GM12878 (cell line): ENCODE data around the gene PTPRN2. TPM values are rescaled to one million over a fixed set of nuclear protein-coding genes. Genes with fewer than 3 reads are reported as not detected.

Experiments
- ATAC-seq: fragments of 200-7000 bp; cut with Tn5 transposase; 3 replicates; pipeline ENCODE4 v1.9.1; 2020; ENCODE audit warnings: mild to moderate bottlenecking, moderate library complexity
- BruUV-seq: library from RNA; stranded (reverse); fragments of 400-500 nt; replicated peaks from 2 replicates; lab custom pipeline; 2021; lab: Mats Ljungman, UMichigan
- CTCF ChIA-PET: fragments of 300-600 bp; sonication (Branson Sonifier 250); formaldehyde crosslinking; extraction: SDS; loops from one replicate; lab custom pipeline; 2021; ENCODE audit warnings: inconsistent platforms; lab: Yijun Ruan, JAX
- POLR2A ChIA-PET: fragments of 350-600 bp; formaldehyde crosslinking; extraction: SDS; loops from one replicate; lab custom pipeline; 2021; ENCODE audit warnings: inconsistent platforms; lab: Charles Lee
- RAD21 ChIA-PET: fragments of 300-600 bp; sonication (Branson Sonifier 250); formaldehyde crosslinking; loops from one replicate; lab custom pipeline; 2023; ENCODE audit warnings: antibody characterized with exemption; ENCODE audit not compliant: unreplicated experiment; lab: Charles Lee
- SMC1A ChIA-PET: fragments of 300-600 bp; sonication (Branson Sonifier 250); formaldehyde crosslinking; loops from one replicate; lab custom pipeline; 2023; ENCODE audit not compliant: unreplicated experiment, uncharacterized antibody; lab: Charles Lee
- DNase-seq: peaks from one replicate; pipeline ENCODE4 v3.0.0-alpha.2; 2011; ENCODE audit warnings: low read depth, low spot score
- FAIRE-seq: peaks from 3 replicates; lab custom pipeline; 2011; peaks lifted over from hg19 to GRCh38; lab: Jason Lieb, UNC
- H2AFZ ChIP-seq: 2 replicates; pipeline ENCODE4 v1.6.0; 2011; ENCODE audit warnings: low read depth, low read length, control low read depth; ENCODE audit not compliant: control insufficient read depth
- H3K27ac ChIP-seq: 2 replicates; pipeline ENCODE4 v1.5.1; 2011; ENCODE audit warnings: control low read depth; ENCODE audit not compliant: control insufficient read depth, insufficient read depth
- H3K27me3 ChIP-seq, 2 experiments: replicated peaks in 1 of 2; 2 replicates each; pipeline versions ENCODE4 v1.6.0 to v1.6.1; 2011; ENCODE audit warnings: low read length in 1 of 2; ENCODE audit not compliant: control insufficient read depth in 2 of 2, insufficient read depth in 2 of 2
- H3K36me3 ChIP-seq, 2 experiments: 2 replicates each; pipeline ENCODE4 v1.5.1; 2011; ENCODE audit warnings: low read length in 1 of 2; ENCODE audit not compliant: control insufficient read depth in 2 of 2, insufficient read depth in 2 of 2
- H3K4me1 ChIP-seq: 2 replicates; pipeline ENCODE4 v1.6.1; 2011; ENCODE audit warnings: mild to moderate bottlenecking, low read length, moderate library complexity, mixed read lengths; ENCODE audit not compliant: control insufficient read depth, insufficient read depth
- H3K4me2 ChIP-seq: 2 replicates; pipeline ENCODE4 v1.6.0; 2011; ENCODE audit warnings: control low read depth; ENCODE audit not compliant: control insufficient read depth, insufficient read depth
- H3K4me3 ChIP-seq: fragments of 200-600 bp; sonication (generic); 2 replicates; pipeline ENCODE4 v1.5.1; 2016
- H3K79me2 ChIP-seq: 2 replicates; pipeline ENCODE4 v1.6.0; 2011; ENCODE audit warnings: low read length; ENCODE audit not compliant: control insufficient read depth, insufficient read depth
- H3K9ac ChIP-seq: 2 replicates; pipeline ENCODE4 v1.8.0; 2011; ENCODE audit warnings: low read length, control low read depth, mixed read lengths; ENCODE audit not compliant: control insufficient read depth, insufficient read depth
- H3K9me3 ChIP-seq: replicated peaks from 3 replicates; pipeline ENCODE4 v1.5.1; 2011; ENCODE audit warnings: mild to moderate bottlenecking, low read length; ENCODE audit not compliant: control insufficient read depth, insufficient read depth
- H4K20me1 ChIP-seq: 2 replicates; pipeline ENCODE4 v1.6.0; 2011; ENCODE audit not compliant: control insufficient read depth, insufficient read depth
- FOS ChIP-seq: IDR thresholded peaks from 3 replicates; pipeline ENCODE4 v1.6.1; 2011; ENCODE audit warnings: borderline replicate concordance; ENCODE audit not compliant: insufficient read length; ENCODE audit errors: extremely low read depth
- MXI1 ChIP-seq: fragments of 150-350 bp; IDR thresholded peaks from 2 replicates; pipeline ENCODE4 v1.6.1; 2011; ENCODE audit warnings: low read depth, mild to moderate bottlenecking, inconsistent platforms, low read length, improper control_type of control experiment
- REST ChIP-seq: IDR thresholded peaks from 2 replicates; pipeline ENCODE4 v1.6.1; 2012; ENCODE audit warnings: mild to moderate bottlenecking, low read depth, low read length
- SMAD5 ChIP-seq: IDR thresholded peaks from 2 replicates; pipeline ENCODE4 v1.6.1; 2016; ENCODE audit warnings: antibody characterized with exemption, low read depth
- SRF ChIP-seq, 2 experiments: IDR thresholded peaks; 2 replicates each; pipeline ENCODE4 v1.6.1; 2011; ENCODE audit warnings: low read depth in 2 of 2, low read length in 2 of 2, mild to moderate bottlenecking in 1 of 2, moderate library complexity in 1 of 2
- ZNF687 ChIP-seq: fragments of 450-650 bp; IDR thresholded peaks from 2 replicates; pipeline ENCODE4 v1.6.1; 2017; ENCODE audit warnings: mild to moderate bottlenecking, moderate library complexity
- WGBS: methylation state at CpG from one replicate; pipeline ENCODE4 v1.1.6; 2016; ENCODE audit warnings: low lambda C conversion rate; ENCODE audit not compliant: insufficient replicate concordance, insufficient coverage; ENCODE audit errors: missing lambda C conversion rate; 5-methylcytosine and 5-hydroxymethylcytosine counted together
- in situ Hi-C: fragments of 300-500 bp; cut with MboI; formaldehyde crosslinking; loops from 9 replicates; pipeline ENCODE4 v1.14.3; 2018; ENCODE audit warnings: mixed read lengths
- intact Hi-C: fragments of 100-400 bp; cut with micrococcal nuclease; formaldehyde crosslinking; loops from one replicate; pipeline ENCODE4 v1.14.2; 2022; ENCODE audit not compliant: unreplicated experiment
- polyA plus RNA-seq, 11 experiments: library from polyadenylated mRNA; depleted of rRNA in 4 of 11; unstranded in 6 of 11; stranded (reverse) in 5 of 11; fragments of >200 nt; fragmentation: Nextera tagmentation in 4 of 11; fragmentation: Illumina TruSeq in 1 of 11; extraction: Ambion mirVana in 4 of 11; extraction: Trizol in 1 of 11; gene quantifications; 1 replicate in 1 of 11; 2 replicates in 10 of 11; pipeline versions ENCODE4 v1.2.1 to v1.2.3, GENCODE V29; 2011 to 2016; ENCODE audit warnings: inconsistent platforms in 2 of 11, missing spikeins in 2 of 11, low read depth in 1 of 11
- total RNA-seq, 4 experiments: library from RNA; depleted of rRNA in 3 of 4; stranded (reverse); fragments of >200 nt in 3 of 4; fragmentation: Illumina TruSeq in 1 of 4; extraction: Trizol in 1 of 4; gene quantifications; 2 replicates each; pipeline versions ENCODE4 v1.2.1 to v1.2.3, GENCODE V29; 2013 to 2021

PTPRN2 gene
- total and polyA plus RNA-seq, 10 of the 15 experiments (the other 5 are each of a cell fraction or from before 2014, with no cell fraction given) = 5.4 TPM; not detected in 9

DNA sequence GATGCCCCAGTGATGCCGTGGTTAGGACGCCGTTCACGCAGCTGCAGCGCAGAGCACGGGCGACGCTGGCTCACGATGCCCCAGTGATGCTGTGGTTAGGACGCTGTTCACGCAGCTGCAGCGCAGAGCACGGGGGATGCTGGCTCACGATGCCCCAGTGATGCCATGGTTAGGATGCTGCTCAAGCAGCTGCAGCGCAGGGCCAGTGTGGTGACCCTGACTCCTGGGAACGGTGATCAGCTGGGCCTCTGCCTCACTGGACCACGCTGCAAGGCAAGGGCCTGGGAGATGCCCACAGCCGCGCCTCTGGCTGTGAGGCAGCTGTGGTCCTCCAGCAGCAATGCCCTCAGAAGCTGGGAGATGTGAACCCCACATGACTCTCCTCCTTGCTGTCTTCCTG is 970.2 kb downstream of the PTPRN2 start (continued):
- no peak for TF ChIP-seq ZNF687

DNA sequence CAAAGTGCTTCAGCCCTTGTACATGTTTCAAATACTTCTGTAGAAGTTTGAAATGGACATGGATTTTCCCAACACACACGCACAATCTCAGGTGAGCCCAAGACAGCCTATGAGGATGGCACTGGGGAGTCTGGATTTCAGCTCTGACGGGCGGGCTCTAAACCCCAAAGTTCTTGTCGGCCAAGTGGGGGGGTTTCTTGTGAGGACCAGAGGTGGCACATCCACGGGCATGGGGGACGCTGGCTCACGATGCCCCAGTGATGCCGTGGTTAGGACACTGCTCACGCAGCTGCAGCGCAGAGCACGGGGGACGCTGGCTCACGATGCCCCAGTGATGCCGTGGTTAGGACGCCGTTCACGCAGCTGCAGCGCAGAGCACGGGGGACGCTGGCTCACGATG is 970.7 kb downstream of the PTPRN2 start:
- POLR2A ChIA-PET = no interaction called here

More for the DNA sequence above, 970.7 kb downstream of the PTPRN2 start:
- TF ChIP-seq SMAD5 (no peak), SRF (IDR thresholded peaks at IDR 0.05; ENCODE audit: low read depth in 2 of 2, low read length in 2 of 2) (no peak), FOS (no peak), REST (no peak), MXI1 (no peak)
- no peak overlapping the region for H3K4me2 ChIP-seq
- H3K79me2 ChIP-seq = no peaks in the 10 kb centered on the region
- H3K36me3 ChIP-seq = no peaks in the 10 kb centered on the region
- ChIA-PET CTCF (no interaction called here), RAD21 (no interaction called here), SMC1A (no interaction called here)
- no peak overlapping the region for H3K27ac ChIP-seq
- WGBS = 59% methylated on average over 21 of the region's 21 CpGs
- no peaks in the 10 kb centered on the region for H4K20me1 ChIP-seq
- DNase-seq (no peak), FAIRE-seq (no peak), ATAC-seq (no peak)
- BruUV-seq = no TSS peak
- in situ Hi-C loops = no loop called here
- no peak overlapping the region for H3K4me3 ChIP-seq
- H2AFZ ChIP-seq = no peak overlapping the region
- no peak overlapping the region for H3K9ac ChIP-seq
- intact Hi-C loops = no loop called here
- H3K4me1 ChIP-seq = no peaks in the 10 kb centered on the region
- H3K9me3 ChIP-seq = no peaks in the 10 kb centered on the region; the same call in 1 of the 3 replicates
- H3K27me3 ChIP-seq = no peaks in the 10 kb centered on the region
